K562 (cell line): ENCODE data around the gene EPOP. TPM values are rescaled to one million over a fixed set of nuclear protein-coding genes. Genes with fewer than 3 reads are reported as not detected.

ENCODE experiments used
- CHD1 ChIP-seq: fragments of 200-600 bp; sonication (generic); IDR thresholded peaks from one replicate; pipeline ENCODE4 v1.6.1; 2012; ENCODE audit warnings: mild to moderate bottlenecking, moderate library complexity, low read length, inconsistent platforms
- HIVEP1 ChIP-seq: fragments of 250-450 bp; sonication (Bioruptor Pico); IDR thresholded peaks from 2 replicates; pipeline ENCODE4 v1.4.0; 2020; ENCODE audit warnings: mild to moderate bottlenecking
- HNRNPH1 ChIP-seq: fragments of 200-400 bp; formaldehyde crosslinking; optimal IDR thresholded peaks from 2 replicates; pipeline ENCODE3; 2017; ENCODE audit warnings: low read depth, mild to moderate bottlenecking, low read length, moderate library complexity
- NELFE ChIP-seq: IDR thresholded peaks from 2 replicates; pipeline ENCODE4 v1.6.1; 2011; ENCODE audit warnings: mild to moderate bottlenecking; ENCODE audit not compliant: insufficient read depth, insufficient read length
- NR1H2 ChIP-seq: sonication (generic); formaldehyde crosslinking; IDR thresholded peaks from 2 replicates; pipeline ENCODE4 v1.4.0; 2020; ENCODE audit warnings: mild to moderate bottlenecking, missing genetic modification reagents
- PTRF ChIP-seq: fragments of 450-650 bp; IDR thresholded peaks from 2 replicates; pipeline ENCODE4 v1.6.1; 2016; ENCODE audit warnings: mild to moderate bottlenecking, missing genetic modification characterization, missing compliant biosample characterization
- RBM17 ChIP-seq: fragments of 200-400 bp; formaldehyde crosslinking; IDR thresholded peaks from 2 replicates; pipeline ENCODE4 v1.6.1; 2017; ENCODE audit warnings: low read depth, mild to moderate bottlenecking, low read length, borderline replicate concordance
- RBM25 ChIP-seq: fragments of 200-400 bp; formaldehyde crosslinking; IDR thresholded peaks from 2 replicates; pipeline ENCODE4 v1.6.1; 2018; ENCODE audit warnings: low read length, low read depth, moderate library complexity; ENCODE audit not compliant: severe bottlenecking
- SAP30 ChIP-seq: fragments of 200-600 bp; sonication (generic); IDR thresholded peaks from 2 replicates; pipeline ENCODE4 v1.6.1; 2012; ENCODE audit warnings: borderline replicate concordance, low read depth, mild to moderate bottlenecking, moderate library complexity, low read length, control low read depth, inconsistent platforms; ENCODE audit not compliant: insufficient read depth, poor library complexity, severe bottlenecking
- SNRNP70 ChIP-seq: fragments of 200-400 bp; formaldehyde crosslinking; optimal IDR thresholded peaks from 2 replicates; pipeline ENCODE3; 2017; ENCODE audit warnings: low read depth, low read length
- ZFP1 ChIP-seq: fragments of 450-650 bp; formaldehyde crosslinking; IDR thresholded peaks from 2 replicates; pipeline ENCODE4 v1.4.0; 2020; ENCODE audit warnings: mild to moderate bottlenecking, mixed read lengths
- ZNF174 ChIP-seq: fragments of 250-450 bp; sonication (Bioruptor Pico); IDR thresholded peaks from 2 replicates; pipeline ENCODE4 v1.4.0; 2020; ENCODE audit warnings: mild to moderate bottlenecking
- ZNF175 ChIP-seq: fragments of 200-800 bp; sonication (Bioruptor generic); IDR thresholded peaks from 2 replicates; pipeline ENCODE4 v1.6.1; 2016; ENCODE audit warnings: low read depth, mild to moderate bottlenecking, missing genetic modification characterization, missing compliant biosample characterization
- ZNF316 ChIP-seq: fragments of 450-650 bp; IDR thresholded peaks from 2 replicates; pipeline ENCODE4 v1.6.1; 2016
- ZNF408 ChIP-seq: fragments of 250-450 bp; sonication (Bioruptor Pico); IDR thresholded peaks from 2 replicates; pipeline ENCODE4 v1.4.0; 2020; ENCODE audit warnings: low read depth, mild to moderate bottlenecking, moderate library complexity
- ZNF57 ChIP-seq: fragments of 450-650 bp; formaldehyde crosslinking; IDR thresholded peaks from 2 replicates; pipeline ENCODE4 v1.4.0; 2020; ENCODE audit warnings: mild to moderate bottlenecking, moderate library complexity
- polyA plus RNA-seq, 8 experiments: library from polyadenylated mRNA; depleted of rRNA in 4 of 8; stranded (reverse) in 5 of 8; unstranded in 3 of 8; fragments of >200 nt; fragmentation: Nextera tagmentation in 2 of 8; fragmentation: Illumina TruSeq in 1 of 8; extraction: Ambion mirVana in 2 of 8; extraction: Trizol in 1 of 8; gene quantifications; 2 replicates each; pipeline versions ENCODE4 v1.2.1 to v1.2.3, GENCODE V29; 2011 to 2014; ENCODE audit warnings: inconsistent platforms in 1 of 8, missing spikeins in 1 of 8
- total RNA-seq, 7 experiments: library from RNA; depleted of rRNA in 6 of 7; stranded (reverse); fragments of >200 nt in 6 of 7; fragmentation: Illumina TruSeq in 2 of 7; extraction: Trizol in 2 of 7; gene quantifications; 2 replicates each; pipeline versions ENCODE4 v1.2.1 to v1.2.3, GENCODE V29; 2011 to 2021; ENCODE audit warnings: low replicate concordance in 1 of 7
- TF ChIP-seq, protein P1 (sequence below): fragments of 250-450 bp; sonication (Bioruptor Pico); IDR thresholded peaks from 2 replicates; pipeline ENCODE4 v1.8.0; 2021; ENCODE audit warnings: borderline replicate concordance, mild to moderate bottlenecking, moderate library complexity; ENCODE audit not compliant: poor library complexity, severe bottlenecking
- TF ChIP-seq, protein P2 (sequence below): sonication (generic); formaldehyde crosslinking; IDR thresholded peaks from 2 replicates; pipeline ENCODE4 v1.8.0; 2022; ENCODE audit warnings: missing genetic modification reagents, mild to moderate bottlenecking, borderline replicate concordance
- TF ChIP-seq, protein P3 (sequence below): fragments of 450-650 bp; IDR thresholded peaks from 2 replicates; pipeline ENCODE4 v1.6.1; 2014; ENCODE audit warnings: low read depth, mild to moderate bottlenecking, moderate library complexity, borderline replicate concordance
- TF ChIP-seq, protein P4 (sequence below): sonication (generic); formaldehyde crosslinking; IDR thresholded peaks from 2 replicates; pipeline ENCODE4 v1.8.0; 2022; ENCODE audit warnings: mild to moderate bottlenecking, missing genetic modification reagents, borderline replicate concordance
- TF ChIP-seq, protein P5 (sequence below): fragments of 450-650 bp; IDR thresholded peaks from 2 replicates; pipeline ENCODE4 v1.6.1; 2016; ENCODE audit warnings: mild to moderate bottlenecking

EPOP gene
- total and polyA plus RNA-seq, 9 of the 15 experiments (the other 6 are each of a cell fraction or from before 2014, with no cell fraction given) = 0.41 to 10.6 (median 4.6) TPM

DNA sequence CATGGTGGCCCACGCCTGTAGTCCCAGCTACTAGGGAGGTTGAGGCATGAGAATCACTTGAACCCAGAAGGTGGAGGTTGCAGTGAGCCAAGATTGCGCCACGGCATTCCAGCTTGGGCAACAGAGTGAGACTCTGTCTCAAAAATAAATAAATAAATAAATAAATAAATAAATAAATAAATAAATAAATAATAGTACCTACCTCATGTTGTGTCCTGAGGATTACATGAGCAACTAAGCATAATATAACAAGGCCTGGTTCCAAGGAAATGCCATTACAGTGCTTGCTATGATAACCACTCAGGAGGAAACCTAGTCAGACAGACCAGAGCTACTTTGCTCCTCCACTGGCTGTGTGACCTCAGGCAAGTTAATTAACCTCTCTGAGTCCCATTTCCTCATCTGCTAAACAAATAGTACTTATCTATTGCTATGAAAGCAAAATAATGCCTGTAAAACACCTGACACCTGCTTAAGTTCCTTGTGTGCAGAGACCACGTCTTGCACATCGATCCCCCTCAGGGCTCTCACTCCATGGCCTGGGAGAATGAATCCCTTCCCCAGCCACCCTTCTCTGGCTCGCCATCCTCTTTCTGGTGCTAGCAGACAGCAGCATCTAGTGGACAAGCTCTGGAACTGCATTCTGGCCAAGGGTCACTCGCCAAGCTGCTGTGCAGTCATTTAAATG, 7.5 kb downstream of the EPOP start (continued):
- TF ChIP-seq, protein P1, sequence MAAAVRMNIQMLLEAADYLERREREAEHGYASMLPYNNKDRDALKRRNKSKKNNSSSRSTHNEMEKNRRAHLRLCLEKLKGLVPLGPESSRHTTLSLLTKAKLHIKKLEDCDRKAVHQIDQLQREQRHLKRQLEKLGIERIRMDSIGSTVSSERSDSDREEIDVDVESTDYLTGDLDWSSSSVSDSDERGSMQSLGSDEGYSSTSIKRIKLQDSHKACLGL = no peak
- TF ChIP-seq NELFE = no peak
- TF ChIP-seq, protein P2, sequence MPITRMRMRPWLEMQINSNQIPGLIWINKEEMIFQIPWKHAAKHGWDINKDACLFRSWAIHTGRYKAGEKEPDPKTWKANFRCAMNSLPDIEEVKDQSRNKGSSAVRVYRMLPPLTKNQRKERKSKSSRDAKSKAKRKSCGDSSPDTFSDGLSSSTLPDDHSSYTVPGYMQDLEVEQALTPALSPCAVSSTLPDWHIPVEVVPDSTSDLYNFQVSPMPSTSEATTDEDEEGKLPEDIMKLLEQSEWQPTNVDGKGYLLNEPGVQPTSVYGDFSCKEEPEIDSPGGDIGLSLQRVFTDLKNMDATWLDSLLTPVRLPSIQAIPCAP (CRISPR knock-in tag) = no peak
- TF ChIP-seq HIVEP1 = no peak
- no peak for TF ChIP-seq ZNF316
- TF ChIP-seq NR1H2 (CRISPR knock-in tag) = no peak
- no peak for TF ChIP-seq SAP30
- TF ChIP-seq ZNF57 = no peak
- no peak for TF ChIP-seq RBM17
- no peak for TF ChIP-seq ZNF175 (CRISPR knock-in tag)
- TF ChIP-seq HNRNPH1 = no peak
- TF ChIP-seq, protein P3, sequence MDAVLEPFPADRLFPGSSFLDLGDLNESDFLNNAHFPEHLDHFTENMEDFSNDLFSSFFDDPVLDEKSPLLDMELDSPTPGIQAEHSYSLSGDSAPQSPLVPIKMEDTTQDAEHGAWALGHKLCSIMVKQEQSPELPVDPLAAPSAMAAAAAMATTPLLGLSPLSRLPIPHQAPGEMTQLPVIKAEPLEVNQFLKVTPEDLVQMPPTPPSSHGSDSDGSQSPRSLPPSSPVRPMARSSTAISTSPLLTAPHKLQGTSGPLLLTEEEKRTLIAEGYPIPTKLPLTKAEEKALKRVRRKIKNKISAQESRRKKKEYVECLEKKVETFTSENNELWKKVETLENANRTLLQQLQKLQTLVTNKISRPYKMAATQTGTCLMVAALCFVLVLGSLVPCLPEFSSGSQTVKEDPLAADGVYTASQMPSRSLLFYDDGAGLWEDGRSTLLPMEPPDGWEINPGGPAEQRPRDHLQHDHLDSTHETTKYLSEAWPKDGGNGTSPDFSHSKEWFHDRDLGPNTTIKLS = no peak
- TF ChIP-seq, protein P4, sequence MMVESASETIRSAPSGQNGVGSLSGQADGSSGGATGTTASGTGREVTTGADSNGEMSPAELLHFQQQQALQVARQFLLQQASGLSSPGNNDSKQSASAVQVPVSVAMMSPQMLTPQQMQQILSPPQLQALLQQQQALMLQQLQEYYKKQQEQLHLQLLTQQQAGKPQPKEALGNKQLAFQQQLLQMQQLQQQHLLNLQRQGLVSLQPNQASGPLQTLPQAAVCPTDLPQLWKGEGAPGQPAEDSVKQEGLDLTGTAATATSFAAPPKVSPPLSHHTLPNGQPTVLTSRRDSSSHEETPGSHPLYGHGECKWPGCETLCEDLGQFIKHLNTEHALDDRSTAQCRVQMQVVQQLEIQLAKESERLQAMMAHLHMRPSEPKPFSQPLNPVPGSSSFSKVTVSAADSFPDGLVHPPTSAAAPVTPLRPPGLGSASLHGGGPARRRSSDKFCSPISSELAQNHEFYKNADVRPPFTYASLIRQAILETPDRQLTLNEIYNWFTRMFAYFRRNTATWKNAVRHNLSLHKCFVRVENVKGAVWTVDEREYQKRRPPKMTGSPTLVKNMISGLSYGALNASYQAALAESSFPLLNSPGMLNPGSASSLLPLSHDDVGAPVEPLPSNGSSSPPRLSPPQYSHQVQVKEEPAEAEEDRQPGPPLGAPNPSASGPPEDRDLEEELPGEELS (CRISPR knock-in tag) = no peak
- TF ChIP-seq ZNF174 (CRISPR knock-in tag) = no peak
- no peak for TF ChIP-seq ZFP1 (CRISPR knock-in tag)
- TF ChIP-seq PTRF = no peak
- TF ChIP-seq SNRNP70 = no peak
- TF ChIP-seq ZNF408 (CRISPR knock-in tag) = no peak
- peak; percentile 99 for TF ChIP-seq RBM25
- TF ChIP-seq, protein P5, sequence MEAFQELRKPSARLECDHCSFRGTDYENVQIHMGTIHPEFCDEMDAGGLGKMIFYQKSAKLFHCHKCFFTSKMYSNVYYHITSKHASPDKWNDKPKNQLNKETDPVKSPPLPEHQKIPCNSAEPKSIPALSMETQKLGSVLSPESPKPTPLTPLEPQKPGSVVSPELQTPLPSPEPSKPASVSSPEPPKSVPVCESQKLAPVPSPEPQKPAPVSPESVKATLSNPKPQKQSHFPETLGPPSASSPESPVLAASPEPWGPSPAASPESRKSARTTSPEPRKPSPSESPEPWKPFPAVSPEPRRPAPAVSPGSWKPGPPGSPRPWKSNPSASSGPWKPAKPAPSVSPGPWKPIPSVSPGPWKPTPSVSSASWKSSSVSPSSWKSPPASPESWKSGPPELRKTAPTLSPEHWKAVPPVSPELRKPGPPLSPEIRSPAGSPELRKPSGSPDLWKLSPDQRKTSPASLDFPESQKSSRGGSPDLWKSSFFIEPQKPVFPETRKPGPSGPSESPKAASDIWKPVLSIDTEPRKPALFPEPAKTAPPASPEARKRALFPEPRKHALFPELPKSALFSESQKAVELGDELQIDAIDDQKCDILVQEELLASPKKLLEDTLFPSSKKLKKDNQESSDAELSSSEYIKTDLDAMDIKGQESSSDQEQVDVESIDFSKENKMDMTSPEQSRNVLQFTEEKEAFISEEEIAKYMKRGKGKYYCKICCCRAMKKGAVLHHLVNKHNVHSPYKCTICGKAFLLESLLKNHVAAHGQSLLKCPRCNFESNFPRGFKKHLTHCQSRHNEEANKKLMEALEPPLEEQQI = no peak
- TF ChIP-seq CHD1 = no peak
